Measurements from ENCODE around the gene GDF2. TPM values are rescaled to one million over a fixed set of nuclear protein-coding genes. Genes with fewer than 3 reads are reported as not detected.

The GDF2 gene
- total RNA-seq, 1 donor from 2014 or later = not detected

DNA sequence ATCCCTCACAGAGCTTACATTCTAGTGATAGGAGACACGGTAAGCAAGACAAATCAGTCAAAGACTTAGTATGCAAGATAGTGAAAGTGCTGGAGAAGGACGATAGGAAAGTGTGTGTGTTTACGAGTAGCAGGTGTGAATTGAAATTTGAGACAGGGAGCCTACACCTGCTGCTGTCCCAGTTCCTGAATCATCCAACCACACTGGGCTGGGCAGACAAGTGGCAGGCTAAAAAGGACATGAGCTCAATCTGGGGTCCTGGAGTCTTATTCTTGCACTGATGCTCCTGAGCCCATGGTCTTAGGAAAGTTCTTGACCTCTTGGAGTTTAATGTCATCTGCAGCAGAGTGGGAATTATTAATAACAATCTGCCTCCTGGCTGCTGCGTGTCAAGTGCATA lies 42.1 kb downstream of the GDF2 start:
- H3K36me3 Mint-ChIP-seq = no peaks in the 10 kb centered on the region
- H3K4me1 Mint-ChIP-seq (ENCODE audit: unreplicated experiment) = peaks cover 7% of the 10 kb centered on the region
- no peak for DNase-seq (ENCODE audit: extremely low spot score, unreplicated experiment)
- no peak overlapping the region for H3K4me3 Mint-ChIP-seq
- H3K27ac Mint-ChIP-seq = no peak overlapping the region
- H3K9me3 Mint-ChIP-seq = no peaks in the 10 kb centered on the region
- TF ChIP-seq, protein P1, sequence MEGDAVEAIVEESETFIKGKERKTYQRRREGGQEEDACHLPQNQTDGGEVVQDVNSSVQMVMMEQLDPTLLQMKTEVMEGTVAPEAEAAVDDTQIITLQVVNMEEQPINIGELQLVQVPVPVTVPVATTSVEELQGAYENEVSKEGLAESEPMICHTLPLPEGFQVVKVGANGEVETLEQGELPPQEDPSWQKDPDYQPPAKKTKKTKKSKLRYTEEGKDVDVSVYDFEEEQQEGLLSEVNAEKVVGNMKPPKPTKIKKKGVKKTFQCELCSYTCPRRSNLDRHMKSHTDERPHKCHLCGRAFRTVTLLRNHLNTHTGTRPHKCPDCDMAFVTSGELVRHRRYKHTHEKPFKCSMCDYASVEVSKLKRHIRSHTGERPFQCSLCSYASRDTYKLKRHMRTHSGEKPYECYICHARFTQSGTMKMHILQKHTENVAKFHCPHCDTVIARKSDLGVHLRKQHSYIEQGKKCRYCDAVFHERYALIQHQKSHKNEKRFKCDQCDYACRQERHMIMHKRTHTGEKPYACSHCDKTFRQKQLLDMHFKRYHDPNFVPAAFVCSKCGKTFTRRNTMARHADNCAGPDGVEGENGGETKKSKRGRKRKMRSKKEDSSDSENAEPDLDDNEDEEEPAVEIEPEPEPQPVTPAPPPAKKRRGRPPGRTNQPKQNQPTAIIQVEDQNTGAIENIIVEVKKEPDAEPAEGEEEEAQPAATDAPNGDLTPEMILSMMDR (conservative IDR thresholded peaks at IDR 0.05) = no peak
- H3K27me3 Mint-ChIP-seq = peaks cover 3% of the 10 kb centered on the region

DNA sequence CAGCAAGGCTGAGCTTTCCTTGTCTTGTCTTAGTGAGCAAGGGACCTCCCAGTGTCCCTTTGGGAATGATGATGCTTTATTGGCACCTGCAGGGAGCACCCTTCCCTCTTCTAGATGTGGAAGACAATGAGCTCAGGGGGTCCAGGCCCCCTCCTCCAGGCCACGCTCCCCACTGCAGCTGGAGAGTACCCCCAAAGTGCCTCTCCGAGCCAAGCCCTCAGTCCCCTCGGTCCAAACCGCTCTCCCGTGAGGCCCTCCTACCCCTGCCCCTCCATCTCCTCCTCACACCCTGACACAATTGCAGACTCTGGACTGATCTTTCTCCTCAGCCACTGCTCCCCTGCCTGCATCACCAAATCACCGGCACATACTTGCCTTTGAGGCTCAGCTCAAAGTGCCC lies 42.7 kb downstream of the GDF2 start:
- no peaks in the 10 kb centered on the region for H3K36me3 Mint-ChIP-seq
- H3K27ac Mint-ChIP-seq = no peak overlapping the region
- DNase-seq (ENCODE audit: extremely low spot score, unreplicated experiment) = peak; percentile 44
- H3K4me1 Mint-ChIP-seq (ENCODE audit: unreplicated experiment) = peaks cover 7% of the 10 kb centered on the region
- TF ChIP-seq, protein P1 (conservative IDR thresholded peaks at IDR 0.05) = no peak
- H3K4me3 Mint-ChIP-seq = no peak overlapping the region
- H3K27me3 Mint-ChIP-seq = peaks cover 3% of the 10 kb centered on the region
- no peaks in the 10 kb centered on the region for H3K9me3 Mint-ChIP-seq

DNA sequence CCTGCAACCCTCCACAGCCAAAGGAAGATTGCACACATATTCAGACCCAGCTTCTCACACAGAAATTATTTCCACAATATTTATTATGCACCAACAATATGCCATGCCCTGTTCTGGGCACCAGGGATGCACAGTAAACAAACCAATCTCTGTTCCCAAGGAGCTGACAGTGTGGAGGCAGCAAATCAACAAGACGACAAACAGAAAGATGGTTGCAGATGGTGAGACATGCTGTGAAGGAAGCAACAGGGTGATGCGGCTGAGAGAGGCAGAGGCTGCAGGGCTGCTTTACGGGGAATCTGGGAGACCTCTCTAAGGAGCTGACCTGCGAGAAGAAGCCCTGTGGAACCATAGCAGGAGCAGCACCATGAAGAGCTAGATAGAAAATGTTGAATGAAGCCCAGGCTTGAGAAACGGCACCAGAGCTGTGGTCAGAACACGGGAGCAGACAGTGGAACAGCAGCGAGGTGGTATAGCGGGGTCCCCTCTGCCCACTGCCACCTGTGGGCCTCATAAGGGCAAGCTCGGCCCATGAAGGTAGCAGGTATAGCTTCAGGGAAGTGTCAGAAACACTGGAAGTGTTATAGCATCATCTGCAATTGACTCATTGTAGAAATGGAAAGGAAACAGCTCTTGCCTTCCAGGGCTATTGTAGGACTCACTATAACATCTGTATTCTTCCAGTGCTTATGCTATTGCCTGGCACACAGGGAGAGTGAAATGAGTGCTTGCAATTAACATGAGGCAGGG lies 43.4 kb downstream of the GDF2 start:
- Mint-ChIP-seq H3K27me3 (peaks cover 3% of the 10 kb centered on the region), H3K27ac (no peak overlapping the region), H3K36me3 (no peaks in the 10 kb centered on the region), H3K4me3 (no peak overlapping the region), H3K9me3 (no peaks in the 10 kb centered on the region), H3K4me1 (ENCODE audit: unreplicated experiment) (peaks cover 7% of the 10 kb centered on the region)
- peak; percentile 43 for DNase-seq (ENCODE audit: extremely low spot score, unreplicated experiment)
- TF ChIP-seq, protein P1 (conservative IDR thresholded peaks at IDR 0.05) = no peak

DNA sequence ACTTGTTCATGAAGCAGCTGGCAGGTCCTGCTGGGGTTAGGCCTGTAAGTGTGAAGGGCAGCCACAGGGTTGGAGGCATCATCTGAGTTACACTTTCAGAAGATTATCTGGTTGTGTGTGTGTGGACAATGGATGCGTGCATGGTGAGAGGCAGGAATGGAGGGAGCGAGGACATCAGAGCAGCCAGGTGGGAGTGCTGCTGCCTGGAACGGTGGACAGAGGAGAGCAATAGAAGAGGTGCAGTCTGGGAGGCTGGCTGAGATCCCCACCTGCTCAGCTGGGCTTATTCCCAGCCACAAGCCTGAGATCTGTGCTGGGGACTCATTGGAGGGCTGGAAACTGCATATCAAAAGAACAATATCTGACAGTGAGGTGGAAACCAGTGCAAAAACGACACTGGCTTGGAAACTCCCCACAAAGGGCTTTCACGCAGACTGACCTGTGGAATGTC lies 44.0 kb downstream of the GDF2 start:
- Mint-ChIP-seq H3K9me3 (no peaks in the 10 kb centered on the region), H3K36me3 (no peaks in the 10 kb centered on the region), H3K27ac (no peak overlapping the region), H3K4me3 (no peak overlapping the region), H3K27me3 (peaks cover 3% of the 10 kb centered on the region), H3K4me1 (ENCODE audit: unreplicated experiment) (peaks cover 7% of the 10 kb centered on the region)
- peak; percentile 32 for DNase-seq (ENCODE audit: extremely low spot score, unreplicated experiment)
- TF ChIP-seq, protein P1 (conservative IDR thresholded peaks at IDR 0.05) = no peak

DNA sequence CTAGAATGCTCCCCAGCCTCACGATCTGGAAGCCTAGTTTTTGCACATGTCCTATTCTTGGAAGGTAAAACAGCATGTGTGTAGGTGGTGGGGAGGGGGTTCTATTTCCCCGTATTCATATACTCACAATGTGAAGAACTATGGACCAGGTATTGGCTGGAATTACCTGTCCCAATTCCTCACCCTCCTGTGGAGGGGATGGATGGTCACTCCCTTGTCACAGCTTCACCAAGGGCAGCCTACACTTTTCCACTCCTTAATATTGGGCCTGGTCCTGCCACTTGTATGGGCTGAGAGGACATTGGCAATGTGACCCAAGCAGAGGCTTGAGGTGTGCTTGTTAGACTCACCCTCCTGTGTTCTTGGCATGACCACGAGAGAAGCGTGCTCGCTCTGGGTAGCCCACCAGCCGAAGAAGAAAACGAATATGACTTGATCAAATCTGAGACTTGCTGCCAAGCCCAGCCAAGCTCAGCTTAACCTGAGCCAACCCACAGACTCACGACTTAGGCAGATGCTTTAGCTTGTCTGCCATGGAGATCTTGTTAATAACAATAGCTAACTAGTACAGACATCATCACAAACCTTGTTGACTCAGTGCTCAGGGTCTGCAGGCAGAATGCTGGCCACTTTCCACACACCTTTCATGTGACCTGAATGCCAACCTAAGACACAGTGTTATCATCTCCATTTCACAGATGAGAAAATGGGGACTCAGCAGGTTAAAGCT lies 44.6 kb downstream of the GDF2 start:
- Mint-ChIP-seq H3K27ac (no peak overlapping the region), H3K9me3 (no peaks in the 10 kb centered on the region), H3K4me1 (ENCODE audit: unreplicated experiment) (peaks cover 7% of the 10 kb centered on the region), H3K27me3 (peaks cover 3% of the 10 kb centered on the region), H3K36me3 (no peaks in the 10 kb centered on the region), H3K4me3 (no peak overlapping the region)
- DNase-seq (ENCODE audit: extremely low spot score, unreplicated experiment) = peak; percentile 50
- TF ChIP-seq, protein P1 (conservative IDR thresholded peaks at IDR 0.05) = no peak

Data from type B pancreatic cell (in vitro differentiated cells).